PC-3 (cell line): ENCODE measurements around the gene NACAD.

Source experiments
- CTCF ChIP-seq: fragments of 300-600 bp; sonication (generic); conservative IDR thresholded peaks from 2 replicates; pipeline ENCODE4 v1.5.1; 2017; ENCODE audit warnings: antibody characterized with exemption, low read depth, mild to moderate bottlenecking, low read length
- EZH2 ChIP-seq: fragments of 300-600 bp; sonication (generic); IDR thresholded peaks from one replicate; pipeline ENCODE4 v1.6.1; 2017; ENCODE audit warnings: antibody characterized with exemption, mild to moderate bottlenecking, low read length; ENCODE audit not compliant: unreplicated experiment

GRCh38 chr7:45064047-45064725 is 24.6 kb downstream of the NACAD start:
- TF ChIP-seq CTCF (no peak), EZH2 (no peak)
